HepG2 (cell line): ENCODE measurements around the gene FAM171A2. TPM values are rescaled to one million over a fixed set of nuclear protein-coding genes. Genes with fewer than 3 reads are reported as not detected.

ENCODE experiments used
- ATAC-seq: fragments of 200-7000 bp; cut with Tn5 transposase; 3 replicates; pipeline ENCODE4 v1.9.1; 2020; ENCODE audit warnings: mild to moderate bottlenecking, moderate library complexity
- BruUV-seq: library from RNA; stranded (reverse); fragments of 400-500 nt; replicated peaks from 2 replicates; lab custom pipeline; 2021; lab: Mats Ljungman, UMichigan
- CTCF ChIA-PET: fragments of 300-600 bp; formaldehyde crosslinking; extraction: SDS; loops from one replicate; lab custom pipeline; 2021; ENCODE audit warnings: low total read pairs, inconsistent platforms, low intra/inter-chr PET ratio; lab: Yijun Ruan, JAX
- POLR2A ChIA-PET: fragments of 350-600 bp; sonication (Branson Sonifier 250); formaldehyde crosslinking; loops from one replicate; lab custom pipeline; 2020; ENCODE audit warnings: antibody characterized with exemption, inconsistent platforms; lab: Yijun Ruan, JAX
- DNase-seq: peaks from one replicate; pipeline ENCODE4 v3.0.0-alpha.2; 2015; ENCODE audit warnings: low spot score
- FAIRE-seq: peaks from 3 replicates; lab custom pipeline; 2011; peaks lifted over from hg19 to GRCh38; lab: Jason Lieb, UNC
- H2AFZ ChIP-seq: one replicate; pipeline ENCODE4 v1.6.1; 2011; ENCODE audit warnings: low read length, inconsistent platforms
- H3K27ac ChIP-seq: fragments of 300-600 bp; 3 replicates; pipeline ENCODE4 v1.8.0; 2011; ENCODE audit warnings: mixed run types, mild to moderate bottlenecking, mixed read lengths, low read length, inconsistent platforms; ENCODE audit not compliant: insufficient read depth; ENCODE audit errors: extremely low read length
- H3K27me3 ChIP-seq, 2 experiments: fragments of 200-600 bp in 1 of 2; 2 replicates in 1 of 2; 3 replicates in 1 of 2; pipeline versions ENCODE4 v1.6.0 to v1.8.0; 2011; ENCODE audit warnings: low read length in 2 of 2, mild to moderate bottlenecking in 2 of 2, moderate library complexity in 2 of 2, inconsistent platforms in 1 of 2; ENCODE audit not compliant: insufficient read depth in 2 of 2, control insufficient read depth in 1 of 2
- H3K36me3 ChIP-seq, 2 experiments: fragments of 200-600 bp in 1 of 2; replicated peaks in 1 of 2; 2 replicates in 1 of 2; 3 replicates in 1 of 2; pipeline versions ENCODE4 v1.5.1 to v1.8.0; 2011; ENCODE audit warnings: low read length in 2 of 2, inconsistent platforms in 1 of 2; ENCODE audit not compliant: insufficient read depth in 2 of 2, control insufficient read depth in 1 of 2
- H3K4me1 ChIP-seq: 2 replicates; pipeline ENCODE4 v1.5.1; 2012; ENCODE audit warnings: low read length, inconsistent platforms; ENCODE audit not compliant: insufficient read depth
- H3K4me2 ChIP-seq: 2 replicates; pipeline ENCODE4 v1.6.0; 2011; ENCODE audit warnings: low read depth, low read length, inconsistent platforms
- H3K4me3 ChIP-seq, 3 experiments: fragments of 200-600 bp in 1 of 3; sonication (generic), shearing (Covaris generic) in 1 of 3; replicated peaks in 1 of 3; 2 replicates each; pipeline ENCODE4 v1.5.1; 2011 to 2016; ENCODE audit warnings: low read length in 3 of 3, inconsistent platforms in 2 of 3, low read depth in 2 of 3, mild to moderate bottlenecking in 2 of 3, control low read depth in 1 of 3, mixed read lengths in 1 of 3; ENCODE audit not compliant: insufficient read depth in 1 of 3
- H3K79me2 ChIP-seq: one replicate; pipeline ENCODE4 v1.6.1; 2011; ENCODE audit warnings: low read length, inconsistent platforms; ENCODE audit not compliant: insufficient read depth
- H3K9ac ChIP-seq: 2 replicates; pipeline ENCODE4 v1.6.0; 2011; ENCODE audit warnings: mild to moderate bottlenecking, low read depth, low read length, inconsistent platforms; ENCODE audit not compliant: insufficient read depth
- H3K9me3 ChIP-seq: 2 replicates; pipeline ENCODE4 v1.5.1; 2012; ENCODE audit warnings: mild to moderate bottlenecking, low read length
- H4K20me1 ChIP-seq: 2 replicates; pipeline ENCODE4 v1.6.0; 2011; ENCODE audit warnings: inconsistent platforms, mild to moderate bottlenecking, low read length, moderate library complexity; ENCODE audit not compliant: insufficient read depth
- GFI1 ChIP-seq: sonication (generic); formaldehyde crosslinking; IDR thresholded peaks from 2 replicates; pipeline ENCODE4 v1.5.0; 2020; ENCODE audit warnings: missing genetic modification reagents, mild to moderate bottlenecking, borderline replicate concordance
- GTF2F1 ChIP-seq: fragments of 150-350 bp; IDR thresholded peaks from 2 replicates; pipeline ENCODE4 v1.6.1; 2014; ENCODE audit warnings: low read length
- HMGA1 ChIP-seq: sonication (generic); formaldehyde crosslinking; conservative IDR thresholded peaks from 2 replicates; pipeline ENCODE4 v1.4.0; 2020; ENCODE audit warnings: missing genetic modification reagents
- MLXIP ChIP-seq: sonication (generic); formaldehyde crosslinking; IDR thresholded peaks from 2 replicates; pipeline ENCODE4 v1.9.0; 2021; ENCODE audit warnings: missing genetic modification reagents, borderline replicate concordance
- NFYC ChIP-seq: IDR thresholded peaks from 2 replicates; pipeline ENCODE4 v1.6.1; 2016; ENCODE audit warnings: missing genetic modification reagents, missing compliant biosample characterization
- REXO4 ChIP-seq: sonication (generic); formaldehyde crosslinking; IDR thresholded peaks from 2 replicates; pipeline ENCODE4 v1.8.0; 2022; ENCODE audit warnings: missing genetic modification reagents, mild to moderate bottlenecking, borderline replicate concordance
- RXRB ChIP-seq: IDR thresholded peaks from 2 replicates; pipeline ENCODE4 v1.6.1; 2016; ENCODE audit warnings: borderline replicate concordance, missing genetic modification reagents, missing compliant biosample characterization
- SMAD1 ChIP-seq: sonication (generic); formaldehyde crosslinking; IDR thresholded peaks from 2 replicates; pipeline ENCODE4 v1.4.0; 2020; ENCODE audit warnings: missing genetic modification reagents, low read depth, mild to moderate bottlenecking, borderline replicate concordance
- SMC3 ChIP-seq: IDR thresholded peaks from 2 replicates; pipeline ENCODE4 v1.6.1; 2011; ENCODE audit warnings: low read length, improper control_type of control experiment
- SP1 ChIP-seq, 2 experiments: fragments of 450-650 bp in 1 of 2; sonication (generic) in 1 of 2; formaldehyde crosslinking in 1 of 2; IDR thresholded peaks; 2 replicates each; pipeline versions ENCODE4 v1.4.0 to v1.6.1; 2016 to 2020; ENCODE audit warnings: missing genetic modification reagents in 1 of 2
- TEAD2 ChIP-seq: sonication (generic); formaldehyde crosslinking; IDR thresholded peaks from 2 replicates; pipeline ENCODE4 v1.9.0; 2021; ENCODE audit warnings: missing genetic modification reagents
- ZNF20 ChIP-seq: sonication (generic); formaldehyde crosslinking; IDR thresholded peaks from 2 replicates; pipeline ENCODE4 v1.4.0; 2020; ENCODE audit warnings: mild to moderate bottlenecking, moderate library complexity, missing genetic modification reagents
- ZNF274 ChIP-seq: sonication (generic); formaldehyde crosslinking; IDR thresholded peaks from 2 replicates; pipeline ENCODE4 v1.5.1; 2020; ENCODE audit warnings: mild to moderate bottlenecking, missing genetic modification reagents
- WGBS: methylation state at CpG from one replicate; pipeline ENCODE4 v1.1.6; 2017; ENCODE audit warnings: low lambda C conversion rate; 5-methylcytosine and 5-hydroxymethylcytosine counted together
- in situ Hi-C: cut with HindIII; loops from 2 replicates; pipeline ENCODE4 v1.10.0; 2017; ENCODE audit warnings: low pct_unique_long_range_greater_than_20kb; ENCODE audit not compliant: extremely low pct_ligation_motif_present
- intact Hi-C: fragments of 100-400 bp; cut with micrococcal nuclease; formaldehyde crosslinking; loops from one replicate; pipeline ENCODE4 v1.10.0; 2022; ENCODE audit not compliant: unreplicated experiment
- polyA plus RNA-seq, 8 experiments: library from polyadenylated mRNA; depleted of rRNA in 3 of 8; stranded (reverse) in 7 of 8; unstranded in 1 of 8; fragments of >200 nt; fragmentation: Illumina TruSeq in 4 of 8; extraction: Trizol in 4 of 8; gene quantifications; 2 replicates each; pipeline versions ENCODE4 v1.2.1 to v1.2.3, GENCODE V29; 2011 to 2016; ENCODE audit warnings: low read depth in 4 of 8, missing spikeins in 1 of 8, mixed read lengths in 1 of 8; ENCODE audit not compliant: insufficient read depth in 1 of 8
- total RNA-seq, 5 experiments: library from RNA; depleted of rRNA; stranded (reverse); fragments of >200 nt; fragmentation: Illumina TruSeq; extraction: Trizol; gene quantifications; 2 replicates each; pipeline ENCODE4 v1.2.3, GENCODE V29; 2016; ENCODE audit warnings: low read depth in 1 of 5
- TF ChIP-seq, protein P1 (sequence below): sonication (generic); formaldehyde crosslinking; IDR thresholded peaks from 2 replicates; pipeline ENCODE4 v1.4.0; 2020; ENCODE audit warnings: missing genetic modification reagents, borderline replicate concordance

The FAM171A2 gene
- total and polyA plus RNA-seq, 2 of the 13 experiments (the other 11 are each of a cell fraction or from before 2014, with no cell fraction given), result 1.8 to 3.6 TPM

GRCh38 chr17:44383363-44383762 lies 19.7 kb upstream of the FAM171A2 start (continued):
- TF ChIP-seq, protein P1, sequence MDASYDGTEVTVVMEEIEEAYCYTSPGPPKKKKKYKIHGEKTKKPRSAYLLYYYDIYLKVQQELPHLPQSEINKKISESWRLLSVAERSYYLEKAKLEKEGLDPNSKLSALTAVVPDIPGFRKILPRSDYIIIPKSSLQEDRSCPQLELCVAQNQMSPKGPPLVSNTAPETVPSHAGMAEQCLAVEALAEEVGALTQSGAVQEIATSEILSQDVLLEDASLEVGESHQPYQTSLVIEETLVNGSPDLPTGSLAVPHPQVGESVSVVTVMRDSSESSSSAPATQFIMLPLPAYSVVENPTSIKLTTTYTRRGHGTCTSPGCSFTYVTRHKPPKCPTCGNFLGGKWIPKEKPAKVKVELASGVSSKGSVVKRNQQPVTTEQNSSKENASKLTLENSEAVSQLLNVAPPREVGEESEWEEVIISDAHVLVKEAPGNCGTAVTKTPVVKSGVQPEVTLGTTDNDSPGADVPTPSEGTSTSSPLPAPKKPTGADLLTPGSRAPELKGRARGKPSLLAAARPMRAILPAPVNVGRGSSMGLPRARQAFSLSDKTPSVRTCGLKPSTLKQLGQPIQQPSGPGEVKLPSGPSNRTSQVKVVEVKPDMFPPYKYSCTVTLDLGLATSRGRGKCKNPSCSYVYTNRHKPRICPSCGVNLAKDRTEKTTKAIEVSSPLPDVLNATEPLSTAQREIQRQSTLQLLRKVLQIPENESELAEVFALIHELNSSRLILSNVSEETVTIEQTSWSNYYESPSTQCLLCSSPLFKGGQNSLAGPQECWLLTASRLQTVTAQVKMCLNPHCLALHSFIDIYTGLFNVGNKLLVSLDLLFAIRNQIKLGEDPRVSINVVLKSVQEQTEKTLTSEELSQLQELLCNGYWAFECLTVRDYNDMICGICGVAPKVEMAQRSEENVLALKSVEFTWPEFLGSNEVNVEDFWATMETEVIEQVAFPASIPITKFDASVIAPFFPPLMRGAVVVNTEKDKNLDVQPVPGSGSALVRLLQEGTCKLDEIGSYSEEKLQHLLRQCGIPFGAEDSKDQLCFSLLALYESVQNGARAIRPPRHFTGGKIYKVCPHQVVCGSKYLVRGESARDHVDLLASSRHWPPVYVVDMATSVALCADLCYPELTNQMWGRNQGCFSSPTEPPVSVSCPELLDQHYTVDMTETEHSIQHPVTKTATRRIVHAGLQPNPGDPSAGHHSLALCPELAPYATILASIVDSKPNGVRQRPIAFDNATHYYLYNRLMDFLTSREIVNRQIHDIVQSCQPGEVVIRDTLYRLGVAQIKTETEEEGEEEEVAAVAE (CRISPR knock-in tag), result no peak
- TF ChIP-seq SMAD1 (CRISPR knock-in tag) (no peak), RXRB (no peak), SMC3 (no peak), ZNF274 (CRISPR knock-in tag) (no peak), TEAD2 (CRISPR knock-in tag) (no peak), REXO4 (CRISPR knock-in tag) (no peak), GFI1 (CRISPR knock-in tag) (no peak), SP1 (IDR thresholded peaks at IDR 0.05) (no peak), SP1 (CRISPR knock-in tag; IDR thresholded peaks at IDR 0.05) (no peak), HMGA1 (no peak)

DNA sequence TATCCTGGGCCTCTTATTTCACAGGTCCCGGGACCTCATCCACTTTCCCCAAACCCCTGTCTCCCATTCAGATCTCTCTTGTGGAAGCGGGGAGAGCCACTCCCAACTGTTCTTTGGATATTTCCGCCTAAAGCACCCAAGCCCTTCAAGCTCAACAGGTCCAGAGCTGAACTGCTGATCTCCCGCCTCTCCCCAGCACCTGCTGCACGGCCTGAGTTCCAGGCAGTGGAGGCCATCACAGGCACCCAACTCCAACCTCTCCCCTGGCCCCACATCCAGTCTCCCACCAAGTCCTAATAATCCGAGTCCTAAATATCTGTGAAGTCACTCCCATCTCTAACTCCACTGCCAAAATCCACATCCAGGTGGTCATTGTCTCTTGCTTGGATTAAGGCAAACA lies 19.3 kb upstream of the FAM171A2 start:
- no peak overlapping the region for H3K4me3 ChIP-seq
- intact Hi-C loops (no loop called here), in situ Hi-C loops (no loop called here)
- POLR2A ChIA-PET, result no interaction called here
- no peaks in the 10 kb centered on the region for H3K9me3 ChIP-seq
- CTCF ChIA-PET, result no interaction called here
- peaks cover 20 to 74% of the 10 kb centered on the region in 2 experiments for H3K27me3 ChIP-seq
- no peak for ATAC-seq
- H2AFZ ChIP-seq, result no peak overlapping the region
- no peaks in the 10 kb centered on the region for H4K20me1 ChIP-seq
- DNase-seq, result no peak
- no peak overlapping the region for H3K4me2 ChIP-seq
- H3K79me2 ChIP-seq, result no peaks in the 10 kb centered on the region
- FAIRE-seq, result no peak
- no peak overlapping the region for H3K9ac ChIP-seq
- no TSS peak for BruUV-seq
- H3K4me1 ChIP-seq, result peaks cover 19% of the 10 kb centered on the region
- no peak overlapping the region for H3K27ac ChIP-seq
- 18% methylated on average over 6 of the region's 6 CpGs for WGBS
- no peaks in the 10 kb centered on the region for H3K36me3 ChIP-seq
- TF ChIP-seq MLXIP (CRISPR knock-in tag) (no peak), ZNF20 (CRISPR knock-in tag) (no peak), GTF2F1 (no peak), NFYC (CRISPR knock-in tag) (no peak)
